D721Med (cell line): Measurements from ENCODE around the gene LIN52.
A peak's percentile ranks its signal among the peaks of the same experiment; 100 is the strongest.

Source experiments
- DNase-seq: peaks from one replicate; pipeline ENCODE4 v3.0.0; 2011; ENCODE audit warnings: low spot score; ENCODE audit not compliant: insufficient read length
- FAIRE-seq: peaks from 2 replicates; lab custom pipeline; 2011; peaks lifted over from hg19 to GRCh38; lab: Jason Lieb, UNC
- CTCF ChIP-seq: IDR thresholded peaks from 2 replicates; pipeline ENCODE4 v1.5.1; 2012; ENCODE audit warnings: mild to moderate bottlenecking, control low read depth; ENCODE audit not compliant: insufficient read depth; ENCODE audit errors: missing control alignments

LIN52 gene

GRCh38 chr14:74133833-74134481 is 49.2 kb downstream of the LIN52 start:
- no peak for DNase-seq
- TF ChIP-seq CTCF: no peak
- FAIRE-seq: no peak

GRCh38 chr14:74134484-74134883 is 49.7 kb downstream of the LIN52 start:
- FAIRE-seq: no peak

GRCh38 chr14:74135426-74135825 is 50.7 kb downstream of the LIN52 start:
- DNase-seq (no peak), FAIRE-seq (no peak)
- no peak for TF ChIP-seq CTCF

More at GRCh38 chr14:74134484-74134883, 49.7 kb downstream of the LIN52 start:
- no peak for TF ChIP-seq CTCF
- DNase-seq: no peak

- FAIRE-seq: peak; percentile 98
- no peak for DNase-seq
- no peak for TF ChIP-seq CTCF
Observed at GRCh38 chr14:74140374-74140850, 55.7 kb downstream of the LIN52 start.

GRCh38 chr14:74141703-74142102 is 56.9 kb downstream of the LIN52 start:
- FAIRE-seq (no peak), DNase-seq (no peak)
- no peak for TF ChIP-seq CTCF

- DNase-seq: no peak
- TF ChIP-seq CTCF: no peak
- FAIRE-seq: no peak
Observed at GRCh38 chr14:74142523-74142922, 57.8 kb downstream of the LIN52 start.

GRCh38 chr14:74144789-74145188 is 60.0 kb downstream of the LIN52 start:
- no peak for TF ChIP-seq CTCF
- no peak for DNase-seq
- FAIRE-seq: no peak
